HepG2 (cell line): ENCODE measurements around the gene HES1. TPM values are rescaled to one million over a fixed set of nuclear protein-coding genes. Genes with fewer than 3 reads are reported as not detected.

ENCODE experiments used
- ATF4 ChIP-seq, 2 experiments: fragments of 450-650 bp in 1 of 2; sonication (generic) in 1 of 2; formaldehyde crosslinking; IDR thresholded peaks; 2 replicates each; pipeline versions ENCODE4 v1.5.0 to v1.8.0; 2020 to 2022; ENCODE audit warnings: mild to moderate bottlenecking in 1 of 2, missing genetic modification reagents in 1 of 2
- FOXJ3 ChIP-seq: sonication (generic); formaldehyde crosslinking; IDR thresholded peaks from 2 replicates; pipeline ENCODE4 v1.4.0; 2020; ENCODE audit warnings: missing genetic modification reagents, mild to moderate bottlenecking, borderline replicate concordance
- GFI1 ChIP-seq: sonication (generic); formaldehyde crosslinking; IDR thresholded peaks from 2 replicates; pipeline ENCODE4 v1.5.0; 2020; ENCODE audit warnings: missing genetic modification reagents, mild to moderate bottlenecking, borderline replicate concordance
- JDP2 ChIP-seq: sonication (generic); formaldehyde crosslinking; IDR thresholded peaks from 2 replicates; pipeline ENCODE4 v1.8.1; 2022; ENCODE audit warnings: missing genetic modification reagents, borderline replicate concordance
- MED13 ChIP-seq: sonication (generic); formaldehyde crosslinking; IDR thresholded peaks from 2 replicates; pipeline ENCODE4 v1.5.0; 2020; ENCODE audit warnings: missing genetic modification reagents
- MEIS2 ChIP-seq: sonication (generic); formaldehyde crosslinking; IDR thresholded peaks from 2 replicates; pipeline ENCODE4 v1.9.0; 2021; ENCODE audit warnings: mild to moderate bottlenecking, missing genetic modification reagents
- PRDM15 ChIP-seq: sonication (generic); formaldehyde crosslinking; IDR thresholded peaks from 2 replicates; pipeline ENCODE4 v1.4.0; 2020; ENCODE audit warnings: missing genetic modification reagents
- RARG ChIP-seq: sonication (generic); formaldehyde crosslinking; IDR thresholded peaks from 2 replicates; pipeline ENCODE4 v1.4.0; 2020; ENCODE audit warnings: low read depth, mild to moderate bottlenecking, missing genetic modification reagents
- RXRB ChIP-seq: IDR thresholded peaks from 2 replicates; pipeline ENCODE4 v1.6.1; 2016; ENCODE audit warnings: borderline replicate concordance, missing genetic modification reagents, missing compliant biosample characterization
- SRF ChIP-seq: IDR thresholded peaks from 2 replicates; pipeline ENCODE4 v1.6.1; 2011; ENCODE audit warnings: mild to moderate bottlenecking, low read depth, low read length, moderate library complexity
- TFDP2 ChIP-seq: sonication (generic); formaldehyde crosslinking; IDR thresholded peaks from 2 replicates; pipeline ENCODE4 v1.4.0; 2020; ENCODE audit warnings: missing genetic modification reagents
- THAP11 ChIP-seq: IDR thresholded peaks from 2 replicates; pipeline ENCODE4 v1.6.1; 2016; ENCODE audit warnings: missing biosample characterization, missing genetic modification reagents
- XBP1 ChIP-seq: sonication (generic); formaldehyde crosslinking; IDR thresholded peaks from 2 replicates; pipeline ENCODE4 v1.5.0; 2020; ENCODE audit warnings: missing genetic modification reagents
- ZHX1 ChIP-seq: sonication (generic); formaldehyde crosslinking; IDR thresholded peaks from 2 replicates; pipeline ENCODE4 v1.8.1; 2022; ENCODE audit warnings: low read depth, mild to moderate bottlenecking, missing genetic modification reagents
- ZMYM4 ChIP-seq: sonication (generic); formaldehyde crosslinking; IDR thresholded peaks from 2 replicates; pipeline ENCODE4 v1.8.1; 2023; ENCODE audit warnings: mild to moderate bottlenecking, missing genetic modification reagents
- ZNF143 ChIP-seq: sonication (generic); formaldehyde crosslinking; IDR thresholded peaks from 2 replicates; pipeline ENCODE4 v1.4.0; 2020; ENCODE audit warnings: missing genetic modification reagents
- ZNF3 ChIP-seq: IDR thresholded peaks from 2 replicates; pipeline ENCODE4 v1.7.0; 2017; ENCODE audit warnings: inconsistent platforms
- ZNF510 ChIP-seq: sonication (generic); formaldehyde crosslinking; IDR thresholded peaks from 2 replicates; pipeline ENCODE4 v1.4.0; 2020; ENCODE audit warnings: low read depth, mild to moderate bottlenecking, missing genetic modification reagents
- ZNF564 ChIP-seq: sonication (generic); formaldehyde crosslinking; IDR thresholded peaks from 2 replicates; pipeline ENCODE4 v1.8.1; 2023; ENCODE audit warnings: mild to moderate bottlenecking, missing genetic modification reagents
- ZSCAN21 ChIP-seq: sonication (generic); formaldehyde crosslinking; IDR thresholded peaks from 2 replicates; pipeline ENCODE4 v1.8.0; 2022; ENCODE audit warnings: mild to moderate bottlenecking, missing genetic modification reagents, moderate library complexity, borderline replicate concordance
- ZSCAN29 ChIP-seq: sonication (generic); formaldehyde crosslinking; conservative IDR thresholded peaks from 2 replicates; pipeline ENCODE4 v1.4.0; 2020; ENCODE audit warnings: mild to moderate bottlenecking, missing genetic modification reagents
- polyA plus RNA-seq, 8 experiments: library from polyadenylated mRNA; depleted of rRNA in 3 of 8; stranded (reverse) in 7 of 8; unstranded in 1 of 8; fragments of >200 nt; fragmentation: Illumina TruSeq in 4 of 8; extraction: Trizol in 4 of 8; gene quantifications; 2 replicates each; pipeline versions ENCODE4 v1.2.1 to v1.2.3, GENCODE V29; 2011 to 2016; ENCODE audit warnings: low read depth in 4 of 8, missing spikeins in 1 of 8, mixed read lengths in 1 of 8; ENCODE audit not compliant: insufficient read depth in 1 of 8
- total RNA-seq, 5 experiments: library from RNA; depleted of rRNA; stranded (reverse); fragments of >200 nt; fragmentation: Illumina TruSeq; extraction: Trizol; gene quantifications; 2 replicates each; pipeline ENCODE4 v1.2.3, GENCODE V29; 2016; ENCODE audit warnings: low read depth in 1 of 5

Gene HES1
- total and polyA plus RNA-seq, 2 of the 13 experiments (the other 11 are each of a cell fraction or from before 2014, with no cell fraction given), result 15.4 to 19.8 TPM

- TF ChIP-seq RARG (CRISPR knock-in tag) (no peak), JDP2 (CRISPR knock-in tag) (no peak), PRDM15 (CRISPR knock-in tag) (peak; percentile 36; the same call in 1 of the 2 replicates), FOXJ3 (CRISPR knock-in tag) (0 out of 2 replicates have a peak, but pooled peaks have one; percentile 13), THAP11 (CRISPR knock-in tag) (peak; percentile 75), ZNF564 (CRISPR knock-in tag) (peak; percentile 70; the same call in 1 of the 2 replicates), MED13 (CRISPR knock-in tag) (peak; percentile 90), ZSCAN29 (CRISPR knock-in tag) (no peak), XBP1 (CRISPR knock-in tag) (no peak), ZMYM4 (CRISPR knock-in tag) (peak; percentile 60), GFI1 (CRISPR knock-in tag) (peak; percentile 72; the same call in 1 of the 2 replicates), RXRB (CRISPR knock-in tag) (peak; percentile 72), SRF (no peak), ZNF143 (peak; percentile 34; the same call in 1 of the 2 replicates), ZNF3 (CRISPR knock-in tag) (no peak), TFDP2 (CRISPR knock-in tag) (peak; percentile 91), MEIS2 (CRISPR knock-in tag) (peak; percentile 83), ZSCAN21 (CRISPR knock-in tag) (peak; percentile 79; the same call in 1 of the 2 replicates), ZNF510 (CRISPR knock-in tag) (no peak), ZHX1 (CRISPR knock-in tag) (peak; percentile 68; the same call in 1 of the 2 replicates), ATF4 (CRISPR knock-in tag; IDR thresholded peaks at IDR 0.05) (peak in 1 of 2 experiments; percentile 84; a peak in 2 of 4 replicates)
These were observed 1.0 kb upstream of the HES1 start (continued) for GRCh38 chr3:194134757-194135515.
